IPS DF 4.7 (cell line): Measurements from ENCODE around the gene RGS6.
A peak's percentile ranks its signal among the peaks of the same experiment; 100 is the strongest.

Source experiments
- DNase-seq: peaks from one replicate; pipeline ENCODE4 v3.0.0-alpha.2; 2013; ENCODE audit warnings: low spot score; ENCODE audit errors: extremely low read depth

RGS6 gene

DNA sequence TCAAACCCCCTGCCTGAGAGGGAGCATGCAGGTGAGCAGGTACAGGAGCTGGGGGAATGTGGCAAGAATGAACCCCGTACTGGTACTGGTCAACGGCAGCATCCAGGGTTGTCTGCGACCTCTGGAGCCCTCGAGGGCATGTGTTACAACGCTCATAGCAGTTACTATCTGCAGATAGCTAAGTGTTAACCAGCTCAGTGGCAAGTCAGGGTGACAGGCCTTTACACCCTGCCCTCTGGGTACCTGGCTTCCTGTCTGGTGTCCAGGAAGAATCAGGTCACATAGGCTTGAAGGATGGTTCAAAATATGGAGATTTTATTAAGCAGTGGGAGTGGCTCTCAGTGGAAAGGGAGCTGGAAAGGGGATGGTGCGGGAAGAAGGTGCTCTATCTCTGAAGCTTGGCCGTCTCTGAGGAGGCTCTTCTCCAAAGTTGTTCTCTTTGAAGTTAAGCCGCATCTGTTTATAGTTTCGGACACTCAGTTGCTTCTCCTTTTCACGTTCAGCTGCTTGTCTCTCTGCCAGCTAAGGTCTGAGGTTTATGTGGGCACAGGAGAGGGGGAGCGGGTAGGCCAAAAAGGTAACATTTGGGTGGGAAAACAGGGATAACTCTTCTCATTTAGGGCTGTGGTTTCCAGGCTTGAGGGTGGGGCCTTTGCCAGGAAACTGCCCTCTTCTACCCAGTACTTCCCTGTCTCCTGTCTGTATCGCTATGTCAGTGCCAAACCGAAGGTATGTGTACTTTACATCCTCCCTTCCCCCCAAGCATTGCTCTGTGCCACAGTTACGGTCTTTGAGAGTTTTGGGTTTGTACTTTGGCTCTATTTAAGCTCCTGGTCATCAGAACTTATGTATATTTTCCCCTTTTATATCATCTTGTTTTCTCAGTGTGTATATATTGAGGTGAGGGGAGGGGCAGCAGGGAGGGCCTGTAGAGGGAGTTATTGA is 305.8 kb downstream of the RGS6 start:
- no peak for DNase-seq

DNA sequence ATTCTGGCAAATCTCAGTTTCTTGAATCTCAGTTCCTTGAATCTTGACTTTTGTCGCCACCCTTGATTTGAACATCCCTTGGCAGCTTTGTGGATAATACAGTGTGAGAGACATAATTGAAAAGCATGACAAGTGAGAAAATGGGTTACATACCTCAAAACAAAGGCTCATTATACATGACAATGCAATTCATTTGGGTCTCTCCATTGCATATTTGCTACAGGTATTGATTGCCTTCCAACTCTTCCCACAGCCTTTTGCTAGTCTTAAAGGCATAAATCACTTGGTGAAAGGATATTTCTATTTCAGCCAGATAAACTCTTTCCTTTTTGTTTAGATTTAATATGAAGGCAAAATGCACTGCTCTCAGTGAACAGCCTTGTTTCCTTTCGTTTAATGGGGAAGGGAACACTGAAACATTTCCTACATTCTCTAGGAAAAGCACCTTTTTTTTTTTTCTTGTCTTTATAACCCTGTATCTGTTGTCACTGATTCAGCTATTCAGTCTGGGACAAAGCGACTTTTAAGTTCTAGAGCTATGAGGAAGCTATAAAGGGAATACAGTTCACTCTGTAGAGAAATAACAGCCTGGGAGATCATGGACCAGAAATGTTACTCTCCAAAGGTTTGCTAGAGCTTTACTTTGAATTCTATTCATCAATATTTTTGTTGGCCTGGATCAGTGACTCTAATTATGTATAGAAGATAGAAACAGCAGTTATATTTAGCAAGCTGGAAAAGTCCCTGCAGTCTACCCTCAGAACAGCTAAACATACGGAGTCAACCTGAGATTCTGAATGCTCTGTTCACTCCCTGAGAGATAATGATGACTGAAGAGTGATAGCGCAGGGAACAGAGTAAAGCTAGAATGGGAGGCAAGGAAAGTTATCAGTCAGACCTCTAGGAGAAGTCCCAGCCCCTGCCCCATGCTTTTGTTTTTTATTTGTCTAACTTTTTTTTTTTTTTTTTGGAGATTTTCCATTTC is 311.4 kb downstream of the RGS6 start:
- no peak for DNase-seq

DNA sequence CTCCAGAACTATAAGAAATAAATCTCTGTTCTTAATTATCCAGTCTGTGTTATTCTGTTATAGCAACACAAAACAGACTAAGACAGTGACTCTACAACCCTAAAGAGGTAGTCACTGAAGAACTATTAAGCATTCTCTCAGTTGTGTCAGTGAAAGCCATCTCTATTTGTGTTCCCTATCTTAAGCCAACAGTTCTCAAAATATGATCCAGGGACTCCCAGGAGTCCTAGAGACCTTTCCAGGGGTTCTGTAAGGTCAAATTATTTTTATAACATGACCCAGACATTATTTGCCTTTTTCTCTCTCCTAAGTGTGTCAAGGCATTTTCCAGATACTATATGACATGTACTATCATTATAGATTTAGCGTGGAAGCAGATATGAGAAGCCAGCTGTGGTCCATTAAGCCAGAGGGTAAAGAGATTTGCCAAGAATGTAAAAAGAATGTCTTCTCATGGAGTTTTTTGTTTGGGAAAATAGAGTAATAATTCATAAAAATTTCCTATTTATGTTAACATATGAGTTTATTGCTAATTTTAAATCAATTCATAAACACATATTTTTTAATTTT is 315.8 kb downstream of the RGS6 start:
- DNase-seq, result no peak

DNA sequence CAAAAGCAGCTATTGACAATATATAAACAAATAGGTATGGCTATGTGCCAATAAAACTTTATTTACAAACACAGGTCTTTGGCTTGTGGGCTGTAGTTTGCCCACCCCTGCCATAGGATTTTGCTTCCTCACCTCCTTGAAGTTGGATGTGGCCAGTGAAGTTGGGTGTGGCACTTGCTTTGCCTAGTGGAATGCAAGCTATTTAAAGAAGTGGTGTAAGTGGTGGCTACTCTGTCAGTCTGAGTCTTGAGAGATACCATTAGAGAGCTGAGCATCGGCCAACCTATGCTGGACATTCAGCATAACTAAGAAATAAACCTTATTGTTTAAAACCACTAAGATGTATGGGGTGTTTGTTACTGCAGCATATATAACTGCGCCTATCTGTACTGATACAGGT is 321.3 kb downstream of the RGS6 start:
- DNase-seq, result no peak

DNA sequence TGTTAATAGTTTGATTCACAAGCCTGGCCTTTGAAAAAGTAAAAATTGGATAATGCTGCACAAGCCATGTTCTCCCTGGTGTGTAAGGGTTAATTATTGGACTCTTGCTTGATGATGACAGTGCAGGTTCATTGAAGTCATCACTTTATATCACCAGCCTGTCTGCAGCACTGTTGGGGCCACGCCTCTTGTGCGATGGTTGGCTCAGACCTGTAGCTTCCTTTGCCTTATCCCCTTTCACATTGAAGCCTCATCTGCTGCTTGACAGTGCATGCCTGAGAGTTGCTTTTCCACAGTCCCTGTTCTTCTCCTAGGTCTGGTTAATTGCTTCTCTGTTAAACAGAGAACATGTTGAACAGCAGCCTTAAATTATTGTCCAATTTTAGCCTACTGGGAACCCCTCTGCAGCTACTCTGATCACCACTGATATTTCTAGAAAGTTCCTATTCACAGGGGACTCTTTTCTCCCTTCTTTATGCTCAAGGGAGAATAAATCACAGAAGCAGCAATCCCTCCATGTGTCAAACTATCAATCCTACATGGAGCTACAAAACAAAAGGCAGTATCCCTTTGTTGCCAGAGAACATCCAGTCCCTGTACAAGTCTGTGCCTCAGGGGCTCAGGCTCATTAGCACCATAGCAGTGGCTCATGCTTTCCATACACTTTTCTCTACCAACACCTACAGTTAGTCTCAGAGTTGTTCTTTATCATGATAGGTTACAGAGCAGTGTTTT is 322.1 kb downstream of the RGS6 start:
- DNase-seq, result no peak

DNA sequence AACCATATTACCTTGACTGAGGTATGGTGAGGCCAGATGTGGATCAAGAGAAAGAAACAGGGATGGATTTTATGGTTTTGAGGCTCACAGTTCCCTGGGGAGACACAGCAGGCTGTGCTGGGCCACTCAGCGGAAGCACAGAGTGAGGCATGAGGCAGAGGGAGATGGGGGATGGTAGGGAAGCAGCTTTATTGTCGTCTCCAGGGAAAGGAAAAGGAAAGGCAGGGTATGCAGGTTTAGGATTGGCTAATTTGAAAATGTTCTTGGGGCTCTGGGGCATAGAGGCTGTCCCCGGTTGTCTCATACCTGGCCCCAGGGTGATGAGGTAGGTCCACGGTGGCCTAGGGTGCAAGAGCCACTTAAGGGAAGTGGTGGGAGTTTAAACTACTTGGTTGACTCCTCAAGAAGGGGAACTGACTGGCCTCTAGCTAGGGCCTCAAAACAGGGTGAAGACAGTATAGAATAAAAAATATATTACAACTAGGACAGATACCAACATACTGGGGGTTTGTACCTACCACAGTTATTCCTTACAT is 322.8 kb downstream of the RGS6 start:
- DNase-seq, result no peak

DNA sequence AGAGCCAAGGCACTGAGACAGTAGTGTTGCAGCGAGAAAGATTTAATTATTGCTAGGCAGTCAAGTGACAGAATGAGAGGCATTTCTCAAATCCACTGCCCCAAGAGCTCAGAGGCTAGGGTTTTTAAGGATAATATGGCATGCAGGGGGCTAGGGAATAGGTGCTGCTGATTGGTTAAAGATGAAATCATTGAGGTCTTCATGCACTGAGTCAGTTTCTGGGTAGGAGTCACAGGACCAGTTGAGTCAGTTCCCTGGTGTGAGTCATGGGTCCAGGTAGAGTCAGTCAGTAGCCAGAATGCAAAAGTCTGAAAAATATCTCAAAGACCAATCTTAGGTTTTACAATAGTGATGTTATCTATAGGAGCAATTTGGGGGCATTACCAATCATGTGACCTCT is 323.8 kb downstream of the RGS6 start:
- no peak for DNase-seq

DNA sequence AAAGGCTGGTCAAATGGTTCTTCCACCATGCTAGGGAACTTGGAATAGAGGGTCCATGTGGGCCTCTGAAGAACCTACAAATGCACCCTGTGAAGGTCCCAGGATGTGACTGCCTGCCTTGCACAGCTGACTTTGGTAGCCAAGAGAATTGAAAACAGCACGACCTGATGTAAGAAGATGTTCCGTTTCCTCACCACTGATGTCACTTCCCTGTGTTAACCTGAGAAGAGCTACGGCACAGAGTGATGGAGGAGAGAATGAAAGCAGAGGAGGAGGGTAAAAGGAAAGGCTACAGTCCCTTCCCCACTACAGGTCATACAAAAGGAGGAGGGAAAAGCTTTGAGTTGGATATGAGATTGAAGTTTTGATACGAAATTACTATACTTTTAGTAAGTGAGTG is 328.8 kb downstream of the RGS6 start:
- DNase-seq, result no peak

DNA sequence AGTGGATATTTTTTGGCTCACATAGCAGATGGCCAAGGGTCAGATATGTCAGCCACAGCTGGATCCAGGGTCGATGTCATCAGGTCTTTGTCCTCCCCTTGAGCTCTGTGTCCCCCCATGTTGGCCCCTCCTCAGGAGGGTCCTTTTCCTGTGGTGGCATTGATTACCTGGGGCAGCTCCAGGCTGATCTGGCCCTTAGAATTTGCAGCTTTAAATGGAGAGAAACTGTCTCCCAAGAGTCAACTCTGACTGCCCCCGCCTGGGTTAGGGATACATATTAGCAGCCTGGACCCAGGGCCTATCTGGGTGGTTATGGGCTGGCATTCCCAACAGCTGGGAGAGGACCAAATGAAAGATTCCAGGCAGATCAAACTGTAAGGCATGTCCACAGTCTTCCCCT is 330.5 kb downstream of the RGS6 start:
- no peak for DNase-seq

DNA sequence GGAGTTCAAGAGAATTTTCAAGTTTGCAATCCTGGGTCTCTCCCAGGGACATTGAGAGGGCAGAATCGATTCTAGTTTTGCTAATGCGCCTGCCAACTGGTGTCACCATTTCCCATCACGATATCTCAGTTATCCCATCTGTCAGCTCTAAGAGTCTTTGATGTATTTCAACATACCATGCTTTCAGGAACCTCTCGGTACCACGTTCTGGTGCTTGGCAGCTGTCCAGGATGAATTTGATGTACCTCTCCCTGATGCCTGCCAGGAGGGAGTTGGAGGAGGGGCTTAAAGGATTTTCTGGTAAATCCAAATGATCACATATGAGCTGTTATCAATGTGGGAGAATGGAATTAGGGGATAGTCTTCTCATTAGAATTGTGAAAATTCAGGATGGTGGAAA is 332.5 kb downstream of the RGS6 start:
- DNase-seq, result no peak

DNA sequence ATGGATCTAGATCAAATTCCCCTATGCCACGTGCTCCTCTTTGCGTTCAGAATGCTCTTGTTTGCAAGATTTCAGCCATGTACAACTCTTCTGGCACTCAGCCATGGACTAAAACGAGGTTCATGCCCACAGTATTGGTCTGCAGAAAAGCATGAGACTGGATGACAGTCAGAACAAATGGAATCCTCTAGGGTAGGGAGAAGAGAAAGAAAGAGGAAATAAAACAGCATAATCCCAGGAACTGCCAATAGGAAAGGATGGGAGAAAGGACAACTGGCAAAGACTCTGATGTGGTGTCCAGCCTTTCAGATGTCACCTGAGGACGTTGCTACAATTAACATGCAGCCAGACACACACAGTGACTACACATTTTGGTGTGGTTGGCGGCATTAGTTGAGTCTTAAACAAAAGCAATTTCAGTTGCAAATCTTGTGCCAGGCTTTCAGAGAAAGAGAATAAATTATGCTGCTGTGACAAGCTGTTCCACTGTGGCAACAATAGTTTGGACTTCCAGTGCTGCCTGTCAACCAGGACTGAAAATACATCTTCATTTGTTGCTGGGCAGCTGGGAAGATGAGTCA is 338.0 kb downstream of the RGS6 start:
- no peak for DNase-seq

DNA sequence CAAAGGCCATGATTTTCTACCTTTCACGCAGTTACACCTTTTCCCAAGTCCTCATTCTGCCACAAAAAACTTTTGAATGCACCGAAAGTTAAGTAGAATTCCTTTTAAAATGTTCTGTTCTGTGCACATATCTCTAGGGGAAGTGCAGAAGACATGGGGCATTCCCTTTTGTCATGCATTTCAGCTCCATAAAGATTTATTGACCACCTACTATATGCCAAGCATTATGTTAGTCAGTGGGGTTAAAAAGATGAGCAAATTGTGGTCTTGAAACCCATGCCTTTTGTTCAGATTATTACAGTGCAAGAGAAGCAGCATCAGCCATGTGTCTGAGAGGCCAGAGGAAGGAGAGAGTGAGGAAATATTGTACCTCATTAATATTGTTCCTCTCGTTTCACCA is 338.5 kb downstream of the RGS6 start:
- DNase-seq, result no peak

DNA sequence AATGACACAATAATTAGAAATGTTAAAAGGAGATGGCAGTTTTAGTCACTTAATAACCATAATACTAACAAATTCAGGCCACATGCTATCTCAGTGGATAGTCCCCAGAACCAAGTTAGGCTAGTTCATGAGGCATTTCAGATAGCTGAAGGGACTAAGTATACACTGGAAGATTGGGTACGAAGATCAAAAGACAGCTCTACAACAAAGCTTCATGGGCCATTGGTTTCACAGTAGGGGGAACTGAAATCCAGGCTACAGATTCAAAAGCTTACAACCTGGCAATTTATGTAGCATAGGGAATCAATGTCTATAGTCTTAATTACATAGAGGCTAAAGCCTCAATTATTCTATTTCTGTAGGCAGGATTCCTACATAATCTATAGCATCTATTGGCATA is 343.0 kb downstream of the RGS6 start:
- no peak for DNase-seq

DNA sequence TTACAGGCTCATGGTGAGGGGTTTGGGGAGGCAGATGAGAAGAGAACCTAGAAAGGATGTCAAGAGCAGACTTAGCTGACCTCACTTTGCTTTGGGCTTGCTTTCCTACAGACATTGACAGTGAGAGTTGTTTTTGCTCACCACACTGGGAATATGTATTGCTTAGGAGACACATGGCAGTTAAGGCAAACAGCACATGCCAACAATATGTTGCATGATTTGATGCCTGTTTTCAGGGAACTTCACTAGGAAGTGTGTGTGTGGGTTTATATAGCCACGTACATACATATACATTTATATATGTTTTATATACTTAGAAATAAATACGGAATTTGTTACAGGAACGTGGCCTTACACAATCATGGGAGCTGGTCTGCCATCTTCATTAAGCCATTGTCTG is 346.1 kb downstream of the RGS6 start:
- no peak for DNase-seq

DNA sequence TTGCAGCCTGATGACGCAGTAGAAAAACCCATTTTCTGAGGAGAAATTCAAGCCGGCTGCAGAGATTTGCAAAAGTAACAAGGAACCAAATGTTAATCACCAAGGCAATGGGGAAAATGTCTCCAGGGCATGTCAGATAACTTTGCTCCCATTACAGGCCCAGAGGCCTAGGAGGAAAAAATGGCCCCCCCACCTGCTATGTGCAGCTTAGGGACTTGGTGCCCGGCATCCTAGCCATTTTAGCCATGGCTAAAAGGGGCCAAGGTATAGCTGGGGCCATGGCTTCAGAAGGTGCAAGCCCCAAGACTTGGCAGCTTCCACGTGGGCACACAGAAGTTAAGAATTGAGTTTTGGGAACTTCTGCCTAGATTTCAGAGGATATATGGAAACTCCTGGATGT is 351.9 kb downstream of the RGS6 start:
- DNase-seq, result no peak

DNA sequence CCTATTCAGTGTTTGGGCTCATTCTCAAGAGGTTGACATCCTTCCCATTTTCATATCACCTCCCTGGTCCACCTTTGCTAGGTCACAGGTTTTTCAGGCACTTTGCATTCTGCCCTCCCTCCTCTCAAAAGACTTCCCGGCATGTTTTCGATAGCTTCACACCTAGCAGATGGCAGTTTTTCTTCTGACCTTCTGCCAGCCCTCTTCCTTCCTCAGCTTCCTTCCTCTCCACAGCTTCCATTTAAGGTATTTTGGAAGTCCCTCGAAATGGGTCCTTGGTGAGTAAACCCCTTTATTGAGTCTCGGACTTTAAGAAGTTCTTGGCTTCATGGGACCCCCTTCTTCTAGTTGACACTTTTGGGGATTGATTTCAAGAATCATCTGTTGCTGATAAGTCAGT is 358.0 kb downstream of the RGS6 start:
- no peak for DNase-seq

DNA sequence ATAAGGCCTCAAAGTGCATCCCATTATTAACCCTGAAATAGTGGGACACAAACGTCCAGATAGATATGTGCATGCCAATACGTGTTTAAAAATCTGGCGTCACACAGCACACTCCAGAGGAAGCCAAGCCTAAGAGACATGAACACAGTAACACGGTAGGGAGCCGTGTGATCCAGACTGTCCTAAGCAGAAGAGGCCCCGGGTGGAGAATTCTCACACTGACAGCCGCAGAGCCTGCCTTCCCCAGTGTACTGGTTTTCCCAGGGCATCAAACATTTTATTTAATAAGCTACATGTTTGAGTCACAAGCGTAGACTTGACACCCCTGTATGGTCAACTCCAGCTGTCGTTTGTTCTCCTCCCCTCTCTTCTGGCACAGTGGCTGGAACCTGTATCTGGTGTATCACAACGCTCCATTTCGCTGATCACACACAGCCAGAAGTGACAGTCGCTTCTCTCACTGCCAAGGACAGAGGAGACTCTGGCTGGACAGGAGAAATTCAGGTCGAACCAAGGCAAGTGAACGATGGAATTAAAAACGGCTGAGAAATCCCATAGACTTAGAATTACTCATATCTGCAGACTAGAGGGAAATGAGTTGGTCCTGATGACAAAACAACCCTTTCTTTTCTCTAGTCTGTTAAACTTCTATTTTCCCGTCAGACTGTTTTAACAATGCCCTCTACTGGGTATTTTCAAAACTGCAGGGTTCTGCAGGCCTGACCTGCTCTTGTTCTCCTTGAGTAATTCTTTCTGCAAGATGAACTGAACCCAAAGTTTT is 359.9 kb downstream of the RGS6 start:
- DNase-seq, result peak; percentile 58

DNA sequence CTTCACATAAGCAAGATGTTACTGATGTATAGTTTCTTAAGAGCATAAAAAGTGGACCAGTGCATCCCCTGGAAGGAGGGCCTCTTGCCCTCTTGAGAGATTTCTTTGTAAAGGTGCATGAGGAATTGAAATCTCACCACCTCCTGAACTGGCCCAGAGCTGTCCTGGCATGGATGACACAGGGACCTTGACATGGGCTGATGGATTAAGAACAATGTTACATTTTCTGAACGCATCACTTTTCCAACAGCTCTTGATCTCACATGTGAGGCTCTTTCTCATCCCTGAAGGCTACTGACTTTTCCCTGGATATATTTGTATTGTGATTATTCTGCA is 360.4 kb downstream of the RGS6 start:
- no peak for DNase-seq

DNA sequence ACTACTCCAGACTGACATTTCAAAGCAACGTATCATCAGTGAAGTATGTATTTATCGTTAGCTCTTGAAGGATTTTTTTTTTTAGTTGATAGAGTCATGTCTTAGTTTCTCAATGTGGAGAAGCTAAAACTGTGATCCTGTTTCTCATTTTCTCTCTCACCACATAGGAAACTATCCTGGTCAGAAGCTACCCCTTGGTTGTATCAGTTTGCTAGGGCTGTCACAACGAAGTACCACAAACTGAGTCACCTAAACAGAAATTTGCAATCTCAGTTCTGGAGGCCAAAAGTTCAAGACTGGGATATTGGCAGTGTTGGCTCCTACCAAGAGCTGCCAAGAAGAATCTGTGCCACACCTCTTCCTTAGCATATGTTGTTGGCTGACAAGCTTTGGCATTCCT is 369.1 kb downstream of the RGS6 start:
- no peak for DNase-seq

DNA sequence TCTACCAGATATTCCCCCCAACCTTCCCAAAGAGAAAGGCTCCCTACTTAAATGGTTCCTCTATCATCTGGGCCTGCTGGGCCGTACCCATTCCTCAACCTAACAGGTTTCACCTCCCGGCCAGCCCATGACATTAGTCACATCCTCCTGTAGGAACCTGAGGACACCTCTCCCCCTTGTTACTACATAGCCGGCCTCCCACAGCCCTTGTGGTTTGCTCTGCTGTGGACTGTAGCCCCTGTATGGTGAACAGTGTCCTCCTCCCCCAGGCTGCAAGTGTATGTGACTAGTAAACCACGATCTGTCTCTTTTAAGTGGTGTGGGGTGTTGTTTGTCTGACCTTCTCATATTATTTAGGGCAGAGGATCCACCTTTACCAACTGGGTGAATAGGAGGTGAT is 371.7 kb downstream of the RGS6 start:
- no peak for DNase-seq
